Gastrocnemius medialis (tissue), 4 donors: Measurements from ENCODE around the gene LAMA3.

Experiments used
- CTCF ChIP-seq, 5 experiments: fragments of 450-650 bp in 3 of 5; fragments of 200-600 bp in 2 of 5; sonication (generic) in 2 of 5; IDR thresholded peaks in 4 of 5; conservative IDR thresholded peaks in 1 of 5; 1 replicate in 4 of 5; 2 replicates in 1 of 5; pipeline ENCODE4 v1.5.1; 2016 to 2019; ENCODE audit warnings: antibody characterized with exemption in 5 of 5, mild to moderate bottlenecking in 3 of 5, moderate library complexity in 3 of 5
- POLR2A ChIP-seq, 2 donors: fragments of 450-650 bp; IDR thresholded peaks; one replicate each; pipeline ENCODE4 v1.6.1; 2017; ENCODE audit warnings: antibody characterized with exemption in 2 of 2, mild to moderate bottlenecking in 2 of 2, moderate library complexity in 2 of 2

GRCh38 chr18:23880931-23881617 lies 191.8 kb downstream of the LAMA3 start:
- TF ChIP-seq POLR2A (IDR thresholded peaks at IDR 0.05) (no peak), CTCF (IDR thresholded peaks at IDR 0.05 in 4 of 5, conservative IDR thresholded peaks at IDR 0.05 in 1 of 5) (no peak)
